ENCODE measurements around the gene PRPF19. TPM values are rescaled to one million over a fixed set of nuclear protein-coding genes. Genes with fewer than 3 reads are reported as not detected.

PRPF19 gene
- total and polyA plus RNA-seq, 3 donors from 2014 or later: 71.6 to 109 (median 79.8) TPM

- Histone ChIP-seq H3K27me3 (no peaks in the 10 kb centered on the region), H3K9me3 (no peaks in the 10 kb centered on the region), H3K36me3 (ENCODE audit: low read depth, missing control alignments) (no peaks in the 10 kb centered on the region), H3K4me3 (peak overlapping the region; percentile 46 to 64), H3K4me1 (peaks cover 7% of the 10 kb centered on the region), H3K27ac (peak overlapping the region; percentile 80 to 88)
- TF ChIP-seq CTCF (IDR thresholded peaks at IDR 0.05): no peak
- TF ChIP-seq POLR2A (IDR thresholded peaks at IDR 0.05): no peak
- no peak for DNase-seq
- WGBS, 2 donors: 10 to 33% methylated on average over 3 of the region's 3 CpGs
- intact Hi-C loops (cut with DNase I; ENCODE audit: low total_unique reads): no loop called here
Measured at GRCh38 chr11:60952742-60953170, 46.4 kb upstream of the PRPF19 start.

GRCh38 chr11:60951904-60952741 lies 45.7 kb upstream of the PRPF19 start, which contains the start of gene SLC15A3:
SLC15A3 (minus strand) TSS chr11:60952176; CDS start chr11:60951551, 625 bp downstream.
- TF ChIP-seq CTCF (IDR thresholded peaks at IDR 0.05) (no peak), POLR2A (IDR thresholded peaks at IDR 0.05) (no peak)
- H3K27ac ChIP-seq: peak within 1 kb of the TSS; percentile 80 to 88
- peaks cover 7% of the 10 kb centered on the region for H3K4me1 ChIP-seq
- no peaks in the 10 kb centered on the region for H3K36me3 ChIP-seq (ENCODE audit: low read depth, missing control alignments)
- WGBS, 2 donors: 4 to 14% methylated on average over 22 to 23 of the region's 23 CpGs
- no peaks in the 10 kb centered on the region for H3K27me3 ChIP-seq
- peak within 1 kb of the TSS; percentile 46 to 64 for H3K4me3 ChIP-seq
- DNase-seq: peak; percentile 67
- H3K9me3 ChIP-seq: no peaks in the 10 kb centered on the region
- intact Hi-C loops (cut with DNase I; ENCODE audit: low total_unique reads): no loop called here

- intact Hi-C loops (cut with DNase I; ENCODE audit: low total_unique reads): no loop called here
Measured at GRCh38 chr11:60951606-60951903, 45.2 kb upstream of the PRPF19 start.

GRCh38 chr11:60950933-60951605 lies 44.7 kb upstream of the PRPF19 start:
- no peaks in the 10 kb centered on the region for H3K9me3 ChIP-seq
- no peaks in the 10 kb centered on the region for H3K36me3 ChIP-seq (ENCODE audit: low read depth, missing control alignments)
- no peaks in the 10 kb centered on the region for H3K27me3 ChIP-seq
- 9 to 16% methylated on average over 23 to 86 of the region's 86 CpGs for WGBS, 2 donors
- H3K4me1 ChIP-seq: peaks cover 7% of the 10 kb centered on the region
- peak; percentile 49 for DNase-seq
- H3K4me3 ChIP-seq: peak overlapping the region; percentile 46 to 64
- peak overlapping the region; percentile 80 to 88 for H3K27ac ChIP-seq
- TF ChIP-seq CTCF (IDR thresholded peaks at IDR 0.05) (no peak), POLR2A (IDR thresholded peaks at IDR 0.05) (no peak)
- intact Hi-C loops (cut with DNase I; ENCODE audit: low total_unique reads): no loop called here

More at GRCh38 chr11:60951606-60951903, 45.2 kb upstream of the PRPF19 start:
- H3K9me3 ChIP-seq: no peaks in the 10 kb centered on the region
- TF ChIP-seq CTCF (IDR thresholded peaks at IDR 0.05) (no peak), POLR2A (IDR thresholded peaks at IDR 0.05) (no peak)
- 4 to 8% methylated on average over 7 to 8 of the region's 8 CpGs for WGBS, 2 donors
- DNase-seq: no peak
- peak overlapping the region; percentile 80 to 88 for H3K27ac ChIP-seq
- no peaks in the 10 kb centered on the region for H3K36me3 ChIP-seq (ENCODE audit: low read depth, missing control alignments)
- no peaks in the 10 kb centered on the region for H3K27me3 ChIP-seq
- H3K4me1 ChIP-seq: peaks cover 7% of the 10 kb centered on the region
- peak overlapping the region; percentile 46 to 64 for H3K4me3 ChIP-seq
